ENCODE results near the gene PI4K2B.
"Not testable (repeated sequence)": the region's sequence is repeated elsewhere in the genome, so short reads cannot be mapped to it uniquely, and the experiment has no call there.

PI4K2B gene

GRCh38 chr4:25242195-25242594 is 8.4 kb downstream of the PI4K2B start:
- not testable (repeated sequence) for DNase-seq (ENCODE audit: low read depth in 2 of 2)

GRCh38 chr4:25245181-25245580 is 11.3 kb downstream of the PI4K2B start:
- DNase-seq (ENCODE audit: low read depth in 2 of 2): no peak

GRCh38 chr4:25246680-25247611 is 13.1 kb downstream of the PI4K2B start:
- DNase-seq (ENCODE audit: low read depth in 2 of 2): no peak

GRCh38 chr4:25248875-25249274 is 15.0 kb downstream of the PI4K2B start:
- not testable (repeated sequence) for DNase-seq (ENCODE audit: low read depth in 2 of 2)

GRCh38 chr4:25249494-25249893 is 15.7 kb downstream of the PI4K2B start:
- DNase-seq (ENCODE audit: low read depth in 2 of 2): not testable (repeated sequence)

- DNase-seq (ENCODE audit: low read depth in 2 of 2): no peak
Observed at GRCh38 chr4:25252230-25253070, 18.6 kb downstream of the PI4K2B start.

- DNase-seq (ENCODE audit: low read depth in 2 of 2): no peak
Observed at GRCh38 chr4:25253071-25253445, 19.2 kb downstream of the PI4K2B start.

- not testable (repeated sequence) for DNase-seq (ENCODE audit: low read depth in 2 of 2)
Observed at GRCh38 chr4:25253786-25254185, 20.0 kb downstream of the PI4K2B start.

GRCh38 chr4:25258980-25259578 is 25.2 kb downstream of the PI4K2B start:
- peak in 1 of 2 experiments; percentile 11 for DNase-seq (ENCODE audit: low read depth in 2 of 2)

GRCh38 chr4:25271866-25272265 is 38.0 kb downstream of the PI4K2B start:
- no peak for DNase-seq (ENCODE audit: low read depth in 2 of 2)

- DNase-seq (ENCODE audit: low read depth in 2 of 2): no peak
Observed at GRCh38 chr4:25280210-25280609, 46.4 kb downstream of the PI4K2B start.

- DNase-seq (ENCODE audit: low read depth in 2 of 2): no peak
Observed at GRCh38 chr4:25283948-25284347, 50.1 kb downstream of the PI4K2B start.

- DNase-seq (ENCODE audit: low read depth in 2 of 2): no peak
Observed at GRCh38 chr4:25284466-25284865, 50.6 kb downstream of the PI4K2B start.

- no peak for DNase-seq (ENCODE audit: low read depth in 2 of 2)
Observed at GRCh38 chr4:25290490-25291067, 56.7 kb downstream of the PI4K2B start.

GRCh38 chr4:25291158-25291733 is 57.4 kb downstream of the PI4K2B start:
- no peak for DNase-seq (ENCODE audit: low read depth in 2 of 2)

- DNase-seq (ENCODE audit: low read depth in 2 of 2): no peak
Observed at GRCh38 chr4:25297528-25298242, 63.9 kb downstream of the PI4K2B start.

- DNase-seq (ENCODE audit: low read depth in 2 of 2): no peak
Observed at GRCh38 chr4:25299476-25300203, 65.8 kb downstream of the PI4K2B start.

- no peak for DNase-seq (ENCODE audit: low read depth in 2 of 2)
Observed at GRCh38 chr4:25301471-25301870, 67.6 kb downstream of the PI4K2B start.

GRCh38 chr4:25302626-25303025 is 68.8 kb downstream of the PI4K2B start:
- no peak for DNase-seq (ENCODE audit: low read depth in 2 of 2)

- DNase-seq (ENCODE audit: low read depth in 2 of 2): no peak
Observed at GRCh38 chr4:25303578-25303977, 69.7 kb downstream of the PI4K2B start.

Measured in fibroblast of skin of left quadriceps (primary cell).